ENCODE measurements around the gene NLRP6.
"Not testable (repeated sequence)": the region's sequence is repeated elsewhere in the genome, so short reads cannot be mapped to it uniquely, and the experiment has no call there.

Gene NLRP6

DNA sequence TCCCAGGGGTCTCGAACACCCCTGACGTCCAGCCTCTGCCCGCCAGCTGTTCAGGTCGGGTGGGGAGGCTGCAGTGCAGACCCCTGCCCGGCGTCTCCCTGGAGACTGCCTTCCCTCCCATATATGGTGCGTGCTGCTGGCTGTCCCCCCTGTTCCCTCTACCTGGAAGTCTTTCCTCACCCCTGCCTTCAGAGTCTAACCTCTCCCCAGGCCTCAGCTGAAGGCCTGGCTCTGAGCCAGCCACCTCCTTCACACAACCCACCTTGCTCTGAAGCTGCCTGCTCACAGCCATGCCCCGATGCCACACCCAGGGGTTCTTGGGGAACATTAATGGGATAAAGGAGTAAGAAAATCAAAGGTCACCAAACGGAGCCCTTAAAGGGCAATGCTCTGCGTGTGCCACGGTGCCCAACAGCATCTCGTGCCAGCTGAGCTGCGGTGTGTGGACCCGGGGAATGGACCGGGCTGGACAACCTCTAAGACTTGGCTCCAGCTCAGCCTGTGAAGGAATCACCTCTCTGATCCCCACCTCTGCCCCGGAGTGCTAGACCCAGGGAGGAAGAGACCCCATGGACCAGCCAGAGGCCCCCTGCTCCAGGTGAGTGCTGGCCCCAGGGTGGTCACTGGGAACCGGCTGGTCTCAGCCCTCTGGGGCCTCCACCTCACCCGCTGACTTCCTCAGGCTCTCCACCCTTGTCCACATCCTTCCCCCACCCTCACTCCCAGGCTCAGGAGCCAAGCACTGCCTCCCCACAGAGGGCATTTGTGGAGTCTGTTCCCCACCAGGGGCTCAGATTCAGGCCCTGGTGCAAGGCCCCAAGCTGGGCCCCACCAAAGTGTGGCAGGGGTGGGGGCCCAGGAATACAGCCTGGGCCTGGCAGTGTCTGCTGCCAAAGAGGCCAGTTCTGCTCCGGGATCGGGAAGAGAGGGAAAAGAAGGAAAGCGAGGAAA, at the start of gene NLRP6:
Gene NLRP6 (plus strand): TSS at position 407 of the 951 bp plus-strand sequence. CDS start 163 bp downstream, at position 570.
- peak; percentile 19 for DNase-seq

DNA sequence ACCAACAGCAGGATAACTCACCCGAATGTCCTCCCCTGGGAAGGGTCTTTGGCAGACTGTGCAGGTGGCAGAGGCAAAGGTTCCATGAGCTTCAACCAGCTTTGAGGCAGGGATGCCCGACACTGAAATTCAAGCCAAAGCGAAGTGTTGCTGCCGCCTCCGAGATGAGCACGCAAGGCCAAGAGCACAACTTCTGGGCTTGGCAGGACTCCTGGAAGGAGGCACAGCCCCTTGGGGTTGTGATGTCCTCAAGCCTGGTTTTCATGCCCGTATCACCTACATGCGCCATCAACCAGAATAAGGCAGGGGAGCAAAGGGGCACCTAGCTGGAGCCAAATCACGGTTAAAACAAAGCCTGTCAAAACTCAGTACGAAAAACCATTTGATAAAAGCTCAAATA, 47.8 kb upstream of the NLRP6 start:
- no peak for DNase-seq

DNA sequence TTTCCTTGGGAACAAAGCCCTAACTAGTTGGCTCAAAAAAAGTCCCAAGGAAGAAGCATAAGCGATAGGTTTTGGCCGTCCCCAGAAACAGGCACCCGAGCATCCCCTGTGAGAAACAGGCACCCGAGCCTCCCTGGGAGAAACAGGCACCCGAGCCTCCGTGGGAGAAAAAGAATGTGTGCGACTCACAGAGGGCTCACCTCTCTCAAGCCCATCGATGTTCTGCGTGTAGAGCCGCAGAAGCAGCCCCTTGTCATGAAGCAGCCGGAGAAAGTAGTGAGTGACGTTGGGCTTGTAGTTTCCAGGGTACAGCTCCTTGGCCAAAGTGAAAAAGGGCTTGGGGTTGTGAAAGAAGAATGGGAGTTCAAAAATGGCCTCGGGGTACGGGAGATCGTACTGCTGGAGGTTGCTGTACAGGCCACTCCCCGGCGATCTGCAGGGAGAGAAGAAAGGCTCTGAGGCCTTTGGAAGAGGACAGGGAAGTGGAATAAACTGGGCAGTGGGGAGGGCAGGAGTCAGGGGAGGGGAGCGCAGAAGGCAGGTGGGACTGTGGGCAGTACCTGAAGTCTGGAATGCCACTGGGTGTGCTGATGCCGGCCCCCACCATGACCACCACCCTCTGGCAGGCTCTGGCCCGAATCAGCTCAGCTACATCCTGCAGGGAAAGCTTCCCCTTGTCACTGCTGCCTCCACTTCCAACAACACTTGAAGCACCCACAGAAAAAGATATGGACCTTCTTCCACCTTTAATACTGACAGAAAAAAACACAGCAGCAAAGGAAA, 45.2 kb upstream of the NLRP6 start:
- DNase-seq, result no peak

DNA sequence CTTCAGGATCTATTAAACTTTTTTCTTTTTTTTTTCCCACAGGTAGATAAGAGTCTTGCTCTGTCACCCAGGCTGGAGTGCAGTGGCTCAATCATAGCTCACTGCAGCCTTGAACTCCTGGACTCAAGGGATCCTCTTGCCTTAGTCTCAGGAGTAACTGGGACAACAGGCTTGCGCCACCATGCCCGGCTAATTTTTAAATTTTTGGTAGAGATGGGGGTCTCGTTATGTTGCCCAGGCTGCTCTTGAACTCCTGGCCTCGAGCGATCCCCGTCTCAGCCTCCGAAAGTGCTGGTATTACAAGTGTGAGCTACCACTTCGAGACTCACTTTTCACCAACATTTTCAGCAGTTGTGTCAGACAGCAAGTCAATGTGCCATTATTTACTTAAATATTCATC, 43.0 kb upstream of the NLRP6 start:
- DNase-seq, result no peak

DNA sequence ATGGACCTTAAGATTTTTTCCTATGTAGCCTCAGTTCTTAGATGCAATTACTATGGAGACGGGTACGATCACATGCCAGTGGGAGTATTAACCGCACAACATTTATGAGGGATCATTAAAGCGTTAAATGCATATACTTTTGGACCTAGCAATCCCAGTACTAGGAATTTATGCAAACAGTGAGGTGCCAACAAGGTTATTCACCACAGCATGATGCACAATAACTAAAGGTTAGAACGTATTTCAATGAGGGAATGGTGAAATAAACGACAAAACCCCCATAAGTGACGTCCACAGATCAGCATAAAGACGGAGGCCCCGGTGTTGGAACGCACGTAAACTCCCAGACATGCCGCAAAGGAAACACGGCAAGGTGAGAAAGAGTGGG, 42.6 kb upstream of the NLRP6 start:
- no peak for DNase-seq

DNA sequence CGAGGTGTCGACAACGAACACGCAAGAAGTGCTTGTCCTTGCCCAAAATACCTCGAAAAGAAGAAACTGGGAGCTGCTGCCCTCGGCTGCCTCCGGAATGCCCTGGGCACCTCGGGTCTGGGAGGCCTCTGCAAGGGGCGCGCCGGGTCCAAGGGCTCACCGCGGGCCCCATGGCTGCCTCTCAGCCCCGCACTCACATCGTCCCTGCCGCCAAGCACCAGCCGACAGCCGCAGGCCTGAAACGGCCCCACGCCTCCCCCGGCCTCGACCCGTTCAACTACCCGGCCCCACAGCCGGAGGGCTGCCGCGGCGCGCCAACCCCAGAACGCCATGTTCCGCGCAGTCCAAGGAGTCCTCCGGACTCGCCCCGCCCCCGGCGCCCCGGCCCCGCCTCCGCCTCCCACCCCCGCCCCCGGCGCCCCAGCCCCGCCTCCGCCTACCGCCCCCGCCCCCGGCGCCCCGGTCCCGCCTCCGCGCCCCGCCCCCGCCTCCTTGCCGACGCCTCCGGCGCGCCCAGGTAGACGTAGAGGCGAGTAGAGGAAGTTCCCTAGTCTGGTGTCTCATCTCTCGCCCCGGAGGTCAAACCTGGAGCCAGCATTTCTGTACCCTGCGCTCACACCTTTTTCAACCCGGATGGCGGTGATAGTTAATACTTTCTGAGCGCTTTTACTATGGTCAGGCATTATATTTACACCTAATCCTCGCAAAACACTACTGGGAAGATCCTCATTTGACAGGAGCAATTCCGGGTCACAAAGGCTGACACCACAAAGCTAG, 42.0 kb upstream of the NLRP6 start, which contains the start of gene SIRT3:
Gene SIRT3 (minus strand): TSS at position 346 of the 777 bp plus-strand sequence. CDS start 14 bp downstream, at position 332.
- peak; percentile 93 for DNase-seq

DNA sequence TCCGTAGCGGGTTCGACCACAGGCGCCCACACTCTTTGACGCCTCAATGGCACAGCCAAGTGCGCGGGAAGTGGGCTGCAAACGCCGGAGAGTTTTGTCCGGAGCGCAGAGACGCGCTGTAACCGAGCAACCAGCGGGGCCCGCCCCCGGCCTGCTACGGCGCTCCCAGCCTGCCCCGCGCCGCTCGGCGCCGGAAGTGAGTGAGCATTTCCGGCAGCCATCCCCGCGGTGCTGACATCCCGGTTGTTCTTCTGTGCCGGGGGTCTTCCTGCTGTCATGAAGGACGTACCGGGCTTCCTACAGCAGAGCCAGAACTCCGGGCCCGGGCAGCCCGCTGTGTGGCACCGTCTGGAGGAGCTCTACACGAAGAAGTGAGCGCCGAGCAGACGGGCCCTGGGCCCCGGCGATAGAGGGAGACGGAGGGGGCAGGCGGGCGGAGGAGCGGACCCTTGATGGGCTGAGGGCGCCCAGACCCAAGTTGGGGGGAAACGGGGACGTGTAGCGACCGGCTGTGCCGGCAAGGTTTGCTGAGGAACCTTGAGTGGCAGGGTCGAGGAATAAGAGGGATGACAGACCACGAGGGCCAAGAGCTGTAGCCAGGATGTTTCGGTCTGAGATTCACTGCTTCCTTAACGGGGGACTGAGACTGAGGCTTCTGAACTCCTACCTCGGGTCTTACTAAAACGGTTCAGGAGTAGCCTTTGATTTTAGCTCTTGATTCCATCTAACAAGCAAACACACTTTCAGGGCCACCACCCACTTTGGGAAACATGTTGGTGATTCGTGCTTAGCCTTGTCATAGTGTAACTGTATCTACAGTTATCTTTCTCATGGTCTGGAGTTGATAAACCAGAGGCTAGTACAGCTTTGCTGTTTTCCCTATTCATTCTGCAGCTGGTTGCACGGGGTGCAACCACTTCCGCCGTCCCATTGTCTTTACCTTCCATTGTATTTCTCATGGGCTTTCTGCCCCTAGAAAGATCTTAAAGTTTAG, 41.1 kb upstream of the NLRP6 start, which contains the start of gene PSMD13:
Gene PSMD13 (plus strand): TSS at position 203 of the 994 bp plus-strand sequence. CDS start 74 bp downstream, at position 277.
- DNase-seq, result peak; percentile 93

DNA sequence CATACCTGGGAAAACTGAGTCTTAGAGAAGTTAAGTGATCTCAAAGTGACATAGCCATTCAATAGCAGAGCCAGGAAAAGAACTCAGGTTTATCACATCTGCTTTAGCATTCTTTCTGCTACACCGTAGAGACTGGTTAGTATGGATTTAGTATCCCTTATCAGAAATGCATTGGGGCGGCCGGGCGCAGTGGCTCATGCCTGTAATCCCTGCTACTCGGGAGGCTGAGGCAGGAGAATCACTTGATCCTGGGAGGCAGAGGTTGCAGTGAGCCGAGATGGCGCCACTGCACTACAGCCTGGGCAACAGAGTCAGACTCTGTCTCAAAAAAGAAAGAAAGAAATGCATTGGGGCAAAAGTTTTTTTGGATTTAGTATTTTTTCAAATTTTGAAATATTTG, 39.9 kb upstream of the NLRP6 start:
- DNase-seq, result not testable (repeated sequence)

DNA sequence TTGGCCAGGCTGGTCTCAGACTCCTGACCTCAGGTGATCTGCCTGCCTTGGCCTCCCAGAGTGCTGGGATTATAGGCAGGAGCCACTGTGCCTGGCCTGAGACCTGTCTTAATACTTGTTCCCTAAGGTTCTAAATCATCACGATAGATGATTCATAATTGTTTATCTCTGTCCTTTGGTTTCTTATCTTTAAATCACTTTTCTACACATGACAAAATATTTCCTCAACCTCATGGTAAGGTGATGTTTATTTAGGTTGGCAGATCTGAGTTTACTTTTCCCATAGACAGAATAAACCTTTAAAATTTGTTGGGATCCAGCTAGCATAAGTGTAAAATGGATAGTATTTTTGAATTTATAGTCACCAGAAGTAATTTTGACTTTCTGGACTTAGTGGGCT, 37.9 kb upstream of the NLRP6 start:
- no peak for DNase-seq

DNA sequence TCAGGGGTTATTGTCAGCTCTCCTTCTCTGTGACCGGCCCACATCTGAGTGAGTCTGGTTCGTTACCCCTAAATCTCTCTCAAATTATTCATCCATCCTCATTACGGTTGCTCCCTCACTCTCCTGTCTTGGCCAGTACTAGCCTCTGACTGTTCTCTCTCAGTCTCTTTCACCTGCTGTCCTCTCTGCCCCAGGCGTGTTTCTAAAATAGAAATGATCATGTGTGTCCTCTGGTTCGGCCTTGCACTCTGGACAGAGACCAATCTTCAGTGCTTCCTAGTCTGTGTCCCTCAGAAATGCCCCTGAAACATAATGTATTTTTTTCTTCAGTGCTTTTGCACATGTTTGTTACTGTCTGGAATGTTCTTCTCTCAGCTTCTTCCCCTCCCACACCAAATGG, 36.6 kb upstream of the NLRP6 start:
- DNase-seq, result no peak

DNA sequence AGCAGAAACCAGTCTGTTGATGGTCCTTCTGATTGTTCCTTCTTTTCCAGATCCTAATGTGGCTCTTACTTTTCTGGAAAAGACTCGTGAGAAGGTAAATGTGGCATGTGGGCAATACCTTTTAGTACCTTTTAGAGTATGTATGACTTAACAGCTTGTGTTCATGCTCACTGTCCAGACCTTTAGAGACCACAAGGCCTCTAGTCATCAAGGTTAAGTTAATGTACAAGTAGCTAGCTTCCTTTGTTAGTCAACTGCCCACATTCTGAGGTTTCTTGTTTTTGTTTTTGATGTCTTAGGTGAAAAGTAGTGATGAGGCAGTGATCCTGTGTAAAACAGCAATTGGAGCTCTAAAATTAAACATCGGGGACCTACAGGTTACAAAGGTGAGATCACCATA, 33.8 kb upstream of the NLRP6 start:
- no peak for DNase-seq

DNA sequence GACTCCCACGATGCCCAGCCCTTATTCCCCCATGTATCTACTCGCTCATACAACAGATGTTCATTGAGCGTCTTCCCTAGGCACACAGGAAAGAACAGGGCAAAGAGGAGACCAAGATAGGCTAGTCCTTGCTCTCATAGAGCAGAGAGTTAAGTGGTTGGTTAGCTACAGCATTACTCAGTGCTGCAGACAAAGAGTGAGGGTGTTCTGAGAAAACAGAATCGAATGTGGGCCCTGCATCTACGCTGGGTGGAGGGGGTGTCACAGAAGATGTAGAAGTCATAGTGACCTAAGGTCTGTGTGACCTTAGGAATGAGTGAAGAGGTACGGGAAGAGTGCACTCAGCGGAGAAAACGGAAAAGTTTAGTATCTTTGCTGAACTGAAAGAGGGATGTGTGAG, 29.1 kb upstream of the NLRP6 start:
- DNase-seq, result no peak

DNA sequence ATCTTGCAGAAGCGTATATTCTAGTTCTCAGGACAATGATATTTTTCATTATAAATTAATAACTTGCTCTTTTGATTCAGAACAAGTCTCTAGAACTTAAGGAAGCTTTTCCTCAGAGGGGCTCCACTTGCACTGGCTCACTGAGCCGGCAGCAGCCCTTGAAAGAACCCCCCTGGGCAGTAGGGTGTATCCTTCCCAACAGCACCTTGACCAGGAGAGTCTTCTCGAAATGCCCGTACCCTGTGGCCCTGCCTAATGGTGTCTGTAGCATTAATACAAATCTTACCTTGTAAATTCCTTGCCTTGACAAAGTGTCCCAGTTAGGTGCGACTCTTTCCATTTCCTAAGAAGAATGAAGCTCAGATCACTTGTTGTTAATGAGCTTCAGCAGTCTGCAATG, 27.9 kb upstream of the NLRP6 start:
- DNase-seq, result no peak

DNA sequence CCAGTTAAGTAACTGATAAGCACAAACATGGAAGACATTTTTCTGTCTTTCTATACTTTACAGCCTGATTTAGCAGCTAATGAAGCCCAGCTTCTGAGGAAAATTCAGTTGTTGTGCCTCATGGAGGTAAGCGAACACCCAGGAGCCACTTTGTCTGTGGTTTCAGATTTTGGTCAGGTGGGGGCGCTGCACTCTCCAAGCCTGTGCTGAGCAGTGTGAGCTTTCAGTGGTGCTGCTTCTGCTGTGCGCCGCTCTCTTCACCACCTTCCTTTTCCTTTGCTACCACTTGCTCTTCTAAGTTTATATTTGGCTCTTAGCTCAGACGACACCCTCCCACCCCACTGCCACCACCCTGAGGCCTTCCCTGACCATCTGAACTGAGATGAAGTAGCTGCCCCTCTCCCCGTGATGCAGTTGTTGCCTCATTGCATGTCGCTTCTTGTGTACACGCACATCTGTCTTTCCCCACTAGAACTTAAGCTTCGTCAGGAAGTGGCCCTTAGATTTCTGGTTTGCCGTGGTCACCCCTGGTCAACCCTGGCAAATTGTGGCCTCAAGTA, 27.4 kb upstream of the NLRP6 start:
- DNase-seq, result peak; percentile 70

DNA sequence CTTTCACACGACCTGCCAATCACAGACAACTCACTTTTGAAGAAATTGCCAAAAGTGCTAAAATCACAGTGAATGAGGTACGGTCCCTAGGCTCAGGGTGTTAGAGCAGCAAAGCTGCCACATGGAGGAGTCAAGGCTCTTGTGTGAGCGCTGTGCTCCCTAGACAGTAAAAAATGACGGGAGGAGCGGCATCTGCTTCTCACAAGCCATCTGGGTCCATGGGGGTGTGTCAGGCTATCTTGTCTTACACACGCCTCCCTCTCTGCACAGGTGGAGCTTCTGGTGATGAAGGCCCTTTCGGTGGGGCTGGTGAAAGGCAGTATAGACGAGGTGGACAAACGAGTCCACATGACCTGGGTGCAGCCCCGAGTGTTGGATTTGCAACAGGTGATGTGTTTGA, 26.7 kb upstream of the NLRP6 start:
- DNase-seq, result no peak

DNA sequence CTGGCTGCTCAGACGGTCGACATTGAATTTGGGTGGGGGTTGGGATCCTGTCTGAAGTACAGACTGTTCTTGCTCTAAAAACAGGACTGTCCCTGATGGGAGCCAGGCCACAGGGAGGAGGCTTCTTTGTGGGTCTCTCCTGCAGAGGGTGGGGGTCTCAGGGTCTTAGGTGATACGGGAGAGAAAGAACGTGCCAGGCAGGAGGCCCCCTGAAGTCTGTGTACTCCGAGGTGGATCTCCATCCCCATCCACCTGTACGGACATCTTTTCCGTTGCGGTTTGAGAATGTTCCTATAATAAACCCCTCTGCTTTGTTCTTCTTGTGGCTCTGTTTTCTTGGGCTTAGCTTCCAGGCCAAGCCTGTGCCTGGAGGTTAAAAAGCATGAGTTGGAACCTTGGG, 25.5 kb upstream of the NLRP6 start:
- no peak for DNase-seq

DNA sequence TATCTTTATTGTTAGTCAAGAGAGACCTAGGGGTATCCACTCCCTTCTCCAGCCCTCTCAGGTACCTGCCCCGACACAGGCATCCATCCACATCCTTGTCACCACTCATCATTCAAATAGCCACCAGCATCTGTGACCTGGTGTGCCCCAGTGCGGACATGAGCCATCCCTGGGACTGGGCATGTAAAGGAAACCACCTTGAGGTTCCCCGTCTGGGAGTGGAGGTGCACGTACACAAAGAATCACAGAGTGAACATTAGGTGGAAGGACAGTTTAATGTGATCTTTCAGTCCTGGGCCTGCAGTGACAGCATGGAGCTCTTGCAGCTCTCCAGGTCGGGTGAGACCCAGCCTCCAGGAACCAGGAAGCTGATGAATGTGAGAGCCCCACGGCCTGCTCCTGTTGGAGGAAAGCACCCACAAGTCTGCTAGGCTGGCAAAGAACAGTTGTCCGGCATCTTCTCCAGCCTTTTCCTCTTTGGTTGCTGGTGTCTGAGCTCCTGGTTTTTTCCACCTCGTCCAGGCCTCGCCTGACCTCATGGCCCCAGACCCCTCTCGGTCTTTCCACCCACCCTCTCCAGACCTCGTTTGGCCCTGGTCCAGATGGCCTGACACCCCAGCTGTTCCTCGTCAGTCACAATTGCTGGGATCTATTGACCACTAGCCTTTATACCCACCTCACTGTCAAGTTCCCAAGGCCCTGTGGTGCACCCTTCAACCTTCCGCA, 24.9 kb upstream of the NLRP6 start:
- DNase-seq, result no peak

DNA sequence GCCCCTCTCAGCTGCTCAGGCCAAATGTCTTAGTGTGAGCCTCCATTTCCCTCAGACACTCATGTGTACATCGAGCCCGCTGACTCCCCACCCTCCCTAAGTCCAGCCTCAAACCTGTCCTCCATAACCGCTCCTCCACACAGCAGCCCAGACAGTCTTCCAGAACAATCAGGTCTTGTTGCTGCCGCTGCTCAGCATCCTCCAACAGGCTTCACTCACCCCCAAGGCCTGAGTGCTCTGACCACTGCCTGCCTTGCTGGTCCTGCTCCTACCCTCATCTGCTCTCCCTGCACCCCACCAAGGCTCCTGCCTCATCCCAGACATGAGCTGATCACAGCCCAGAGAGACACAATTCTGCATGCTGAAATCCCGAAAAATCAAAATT, 24.3 kb upstream of the NLRP6 start:
- DNase-seq, result no peak

DNA sequence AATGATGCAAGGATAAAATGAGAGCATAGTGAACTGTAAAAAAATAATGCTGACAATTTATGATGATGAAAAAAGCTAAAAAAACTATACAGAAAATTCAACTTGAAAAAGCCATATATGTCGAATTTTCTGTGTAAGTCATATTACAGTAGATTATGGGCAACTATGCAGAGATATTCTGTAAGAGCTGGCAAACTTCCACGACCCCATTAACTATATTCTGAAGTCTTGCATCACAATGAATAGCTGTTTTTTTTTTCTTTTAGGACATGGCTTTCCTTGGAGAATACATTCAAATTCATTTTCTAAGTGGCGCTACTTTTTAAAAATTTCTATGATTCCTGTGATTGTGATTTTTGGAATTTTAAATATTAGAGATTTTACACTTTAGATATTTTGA, 23.0 kb upstream of the NLRP6 start:
- no peak for DNase-seq

DNA sequence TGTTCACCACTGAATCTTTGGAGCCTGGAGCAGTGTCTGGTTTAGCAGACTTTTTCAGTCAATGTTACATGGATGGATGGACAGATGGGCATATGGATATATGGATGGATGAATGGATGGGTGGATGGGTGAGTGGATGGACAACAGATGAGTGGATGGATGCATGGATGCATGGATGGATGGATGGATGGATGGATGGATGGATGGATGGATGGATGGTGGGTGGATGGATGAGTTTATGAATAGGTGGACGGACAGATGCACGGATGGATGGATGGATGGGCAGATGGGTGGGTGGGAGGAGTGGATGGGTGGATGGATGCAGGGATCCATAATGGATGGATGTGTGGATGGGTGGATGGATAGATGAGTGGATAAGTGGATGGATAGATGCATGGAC, 22.4 kb upstream of the NLRP6 start:
- no peak for DNase-seq
